Activated naive CD8-positive, alpha-beta T cell treated with anti-CD3 and anti-CD28 coated beads, Interleukin-2, amount 50 U/mL, for 24 hours (primary cell): ENCODE measurements around the gene GIPC3.
"Not testable (repeated sequence)": the region's sequence is repeated elsewhere in the genome, so short reads cannot be mapped to it uniquely, and the experiment has no call there.

Experiments
- ATAC-seq: fragments of 150-1000 bp; cut with Tn5 transposase; one replicate; pipeline ENCODE4 v1.10.0; 2021
- DNase-seq: peaks from one replicate; pipeline ENCODE4 v3.0.0; 2021
- H3K27ac Mint-ChIP-seq: one replicate; pipeline ENCODE4 v1.8.0; 2021; ENCODE audit warnings: mild to moderate bottlenecking, mixed read lengths
- H3K27me3 Mint-ChIP-seq: one replicate; pipeline ENCODE4 v1.8.0; 2021; ENCODE audit warnings: mixed read lengths
- H3K36me3 Mint-ChIP-seq: one replicate; pipeline ENCODE4 v1.8.0; 2021; ENCODE audit warnings: low read depth, mixed read lengths
- H3K4me1 Mint-ChIP-seq: one replicate; pipeline ENCODE4 v1.8.0; 2021; ENCODE audit warnings: mixed read lengths
- H3K4me3 Mint-ChIP-seq: one replicate; pipeline ENCODE4 v1.8.0; 2021; ENCODE audit warnings: mild to moderate bottlenecking, moderate library complexity, mixed read lengths
- H3K9me3 Mint-ChIP-seq: one replicate; pipeline ENCODE4 v1.8.0; 2021; ENCODE audit warnings: mixed read lengths

GIPC3 gene

DNA sequence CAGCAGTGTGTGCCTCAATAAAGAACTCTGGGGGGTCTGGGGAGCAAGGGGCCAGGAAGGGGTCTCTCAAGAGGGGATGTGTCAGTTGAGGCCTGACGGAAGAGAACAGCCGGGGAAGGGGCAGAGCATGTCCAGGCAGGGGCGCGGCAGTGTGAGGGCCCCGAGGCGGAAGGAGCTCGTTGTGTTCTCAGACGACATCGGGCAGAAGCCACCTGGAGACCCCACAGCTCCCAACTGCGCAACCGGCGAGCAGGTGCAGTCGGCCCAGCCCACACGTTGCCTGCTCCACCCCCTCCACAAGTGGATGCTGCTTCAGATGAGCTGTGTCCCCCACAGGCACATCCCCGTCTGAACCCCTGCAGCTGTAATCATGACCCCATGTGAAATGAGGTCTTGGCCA, 36.4 kb downstream of the GIPC3 start:
- Mint-ChIP-seq H3K27me3 (no peaks in the 10 kb centered on the region), H3K4me3 (no peak overlapping the region), H3K36me3 (peaks cover 2% of the 10 kb centered on the region), H3K27ac (no peak overlapping the region), H3K4me1 (peaks cover 37% of the 10 kb centered on the region), H3K9me3 (no peaks in the 10 kb centered on the region)
- DNase-seq (no peak), ATAC-seq (no peak)

DNA sequence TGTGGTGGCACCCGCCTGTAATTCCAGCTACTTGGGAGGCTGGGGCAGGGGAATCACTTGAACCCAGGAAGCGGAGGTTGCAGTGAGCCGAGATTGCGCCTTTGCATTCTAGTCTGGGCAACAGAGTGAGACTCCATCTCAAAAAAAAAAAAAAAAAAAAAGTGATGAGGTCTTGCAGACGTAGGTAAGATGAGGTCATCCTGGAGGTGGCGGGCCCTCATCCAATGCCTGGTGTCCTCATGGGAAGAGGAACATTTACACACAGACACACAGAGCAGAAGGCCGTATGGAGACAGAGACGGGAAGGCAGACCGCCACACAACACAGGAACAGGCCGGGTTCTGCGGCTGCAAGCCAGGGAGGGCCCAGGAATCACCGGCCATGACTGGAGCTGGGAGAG, 36.9 kb downstream of the GIPC3 start:
- no peak overlapping the region for H3K27ac Mint-ChIP-seq

DNA sequence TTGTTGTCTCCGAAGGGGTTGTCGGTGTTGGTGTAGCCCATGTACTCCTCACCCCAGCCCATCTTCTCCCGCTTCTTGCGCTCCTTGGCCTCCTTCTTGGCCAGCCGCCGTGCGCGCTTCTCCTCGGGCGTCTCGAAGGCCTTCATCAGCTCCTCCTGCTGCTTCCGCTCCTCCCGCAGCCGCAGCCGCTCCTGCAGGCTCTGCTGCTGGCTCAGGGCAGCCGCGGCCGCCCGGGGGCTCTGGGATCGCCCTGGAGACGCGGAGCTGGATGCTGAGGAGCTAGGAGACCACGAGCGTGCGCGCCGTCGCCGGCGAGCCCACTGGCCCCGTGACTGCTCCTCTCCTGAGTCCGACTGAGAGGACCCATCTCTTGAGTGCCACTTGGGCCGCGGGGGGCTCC, 38.4 kb downstream of the GIPC3 start:
- Mint-ChIP-seq H3K36me3 (peaks cover 2% of the 10 kb centered on the region), H3K9me3 (no peaks in the 10 kb centered on the region), H3K27ac (no peak overlapping the region), H3K4me1 (peaks cover 32% of the 10 kb centered on the region), H3K27me3 (no peaks in the 10 kb centered on the region), H3K4me3 (no peak overlapping the region)
- DNase-seq = no peak
- no peak for ATAC-seq

More for the DNA sequence above, 36.9 kb downstream of the GIPC3 start:
- peaks cover 2% of the 10 kb centered on the region for H3K36me3 Mint-ChIP-seq
- H3K4me3 Mint-ChIP-seq = no peak overlapping the region
- no peaks in the 10 kb centered on the region for H3K27me3 Mint-ChIP-seq
- H3K9me3 Mint-ChIP-seq = no peaks in the 10 kb centered on the region
- H3K4me1 Mint-ChIP-seq = peaks cover 39% of the 10 kb centered on the region
- DNase-seq (no peak), ATAC-seq (no peak)

DNA sequence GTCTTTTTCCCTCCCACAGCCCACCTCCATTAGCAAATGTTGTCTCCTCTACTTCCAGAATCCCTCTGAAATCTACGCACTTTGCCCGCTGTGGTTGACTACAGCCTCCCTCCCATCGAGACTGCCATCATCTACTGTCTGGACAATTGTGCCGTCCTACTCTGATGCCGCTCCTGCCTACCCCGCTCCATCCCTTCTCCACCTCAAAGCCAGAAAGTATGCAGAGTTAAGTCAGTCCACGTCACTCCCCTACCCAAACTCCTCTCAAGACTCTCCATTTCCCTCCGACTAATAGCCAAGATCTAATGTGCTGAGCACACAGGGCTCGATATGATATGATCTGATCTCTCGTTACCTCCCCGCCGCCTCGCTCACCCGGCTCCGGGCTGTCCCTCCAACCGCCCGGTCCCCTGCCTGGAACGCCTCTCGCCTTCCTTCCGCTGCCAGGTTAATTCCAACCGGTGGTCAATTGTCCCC, 40.8 kb downstream of the GIPC3 start:
- Mint-ChIP-seq H3K9me3 (no peaks in the 10 kb centered on the region), H3K4me3 (peak overlapping the region; percentile 95), H3K27me3 (no peaks in the 10 kb centered on the region), H3K36me3 (peaks cover 2% of the 10 kb centered on the region), H3K27ac (peak overlapping the region; percentile 98), H3K4me1 (peaks cover 32% of the 10 kb centered on the region)
- DNase-seq = no peak
- no peak for ATAC-seq

DNA sequence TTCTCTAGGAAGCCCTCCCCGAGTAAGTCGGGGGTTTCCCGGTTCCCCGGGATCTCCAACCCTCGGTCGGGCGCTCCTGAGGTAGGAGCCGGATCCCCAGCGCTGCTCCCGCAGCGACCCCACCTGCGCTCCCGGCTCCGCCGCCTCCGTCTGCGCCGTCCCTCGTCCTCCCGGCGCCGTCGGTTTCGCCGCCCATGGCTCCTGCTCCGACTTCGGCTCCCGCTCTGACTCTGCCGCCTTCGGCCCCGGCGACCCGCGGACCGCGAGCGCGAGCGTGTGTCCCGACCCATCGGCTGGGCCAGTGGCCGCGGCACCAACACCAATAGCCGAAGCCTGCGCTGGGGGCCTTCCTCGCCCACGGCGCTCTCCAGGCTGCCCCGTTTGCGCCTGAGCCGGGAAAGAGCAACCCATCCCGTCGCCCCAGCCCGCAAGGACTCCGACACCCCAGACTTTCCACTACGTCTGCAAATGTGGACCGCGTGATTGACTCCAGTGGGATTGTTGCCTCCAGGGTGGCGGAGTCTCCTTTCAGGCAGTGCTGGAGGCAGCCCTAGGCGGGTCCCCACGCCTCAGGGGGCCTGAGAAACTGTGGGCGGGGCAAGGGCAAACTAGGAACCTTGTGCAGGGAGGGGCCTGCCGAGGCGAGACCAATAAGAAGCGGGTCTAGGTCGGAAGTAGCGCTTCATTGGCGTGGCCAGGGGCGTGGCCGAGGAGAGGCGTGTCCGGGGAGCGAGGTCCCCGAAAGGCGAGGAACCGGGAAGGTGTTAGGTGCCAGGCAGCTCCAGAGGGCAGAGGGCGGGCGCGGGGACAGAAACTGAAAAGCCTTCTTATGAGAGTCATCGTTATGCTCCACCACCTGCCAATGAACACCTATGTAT, 41.4 kb downstream of the GIPC3 start, which contains the start of gene CACTIN:
Gene CACTIN, minus strand, starts transcription at position 318 of the 878 bp plus-strand sequence. Its CDS starts 28 bp downstream, at position 290.
- H3K36me3 Mint-ChIP-seq = peaks cover 2% of the 10 kb centered on the region

DNA sequence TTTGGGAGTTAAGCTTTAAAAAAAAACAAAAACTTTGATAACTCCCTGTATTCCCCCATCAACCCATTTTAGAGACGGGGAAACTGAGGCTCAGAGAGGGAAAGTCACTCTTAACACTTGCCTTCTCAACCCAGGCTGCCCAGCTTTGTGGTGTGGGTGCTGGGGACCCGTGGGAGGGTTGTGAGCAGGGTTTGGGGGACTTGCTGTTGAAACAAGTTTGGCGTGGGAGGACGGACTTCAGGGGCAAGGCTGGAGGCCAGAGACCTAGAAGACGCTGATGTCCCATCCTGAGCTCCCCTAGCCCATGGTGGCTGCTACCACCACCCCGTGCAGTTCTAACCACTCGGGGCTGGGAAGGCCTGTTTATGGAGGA, 42.1 kb downstream of the GIPC3 start:
- Mint-ChIP-seq H3K9me3 (no peaks in the 10 kb centered on the region), H3K27ac (peak overlapping the region; percentile 98), H3K27me3 (no peaks in the 10 kb centered on the region), H3K36me3 (peaks cover under 1% of the 10 kb centered on the region), H3K4me1 (peaks cover 32% of the 10 kb centered on the region), H3K4me3 (peak overlapping the region; percentile 95)
- no peak for ATAC-seq
- no peak for DNase-seq

More for the DNA sequence above, 41.4 kb downstream of the GIPC3 start, which contains the start of gene CACTIN:
- DNase-seq (peak; percentile 99), ATAC-seq (peak; percentile 93)
- Mint-ChIP-seq H3K27ac (peak within 1 kb of the TSS; percentile 98), H3K4me1 (peaks cover 32% of the 10 kb centered on the region), H3K4me3 (peak within 1 kb of the TSS; percentile 95), H3K9me3 (no peaks in the 10 kb centered on the region), H3K27me3 (no peaks in the 10 kb centered on the region)

DNA sequence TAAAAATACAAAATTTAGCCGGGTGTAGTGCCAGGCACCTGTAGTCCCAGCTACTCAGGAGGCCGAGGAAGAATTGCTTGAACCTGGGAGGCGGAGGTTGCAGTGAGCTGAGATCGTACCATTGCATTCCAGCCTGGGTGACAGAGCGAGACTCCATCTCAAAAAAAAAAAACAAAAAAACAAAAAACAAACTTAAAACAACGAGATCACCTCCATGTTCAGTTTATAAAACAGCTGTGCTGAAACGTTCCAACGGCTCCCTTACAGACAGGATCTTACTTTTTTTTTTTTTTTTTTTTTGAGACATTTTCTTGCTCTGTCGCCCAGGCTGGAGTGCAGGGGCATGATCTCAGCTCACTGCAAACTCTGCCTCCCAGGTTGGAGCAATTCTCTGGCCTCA, 43.5 kb downstream of the GIPC3 start:
- DNase-seq, H3K27me3 Mint-ChIP-seq, ATAC-seq, H3K36me3 Mint-ChIP-seq, H3K27ac Mint-ChIP-seq, H3K4me3 Mint-ChIP-seq, H3K9me3 Mint-ChIP-seq: not testable (repeated sequence)
- peaks cover 32% of the 10 kb centered on the region for H3K4me1 Mint-ChIP-seq

DNA sequence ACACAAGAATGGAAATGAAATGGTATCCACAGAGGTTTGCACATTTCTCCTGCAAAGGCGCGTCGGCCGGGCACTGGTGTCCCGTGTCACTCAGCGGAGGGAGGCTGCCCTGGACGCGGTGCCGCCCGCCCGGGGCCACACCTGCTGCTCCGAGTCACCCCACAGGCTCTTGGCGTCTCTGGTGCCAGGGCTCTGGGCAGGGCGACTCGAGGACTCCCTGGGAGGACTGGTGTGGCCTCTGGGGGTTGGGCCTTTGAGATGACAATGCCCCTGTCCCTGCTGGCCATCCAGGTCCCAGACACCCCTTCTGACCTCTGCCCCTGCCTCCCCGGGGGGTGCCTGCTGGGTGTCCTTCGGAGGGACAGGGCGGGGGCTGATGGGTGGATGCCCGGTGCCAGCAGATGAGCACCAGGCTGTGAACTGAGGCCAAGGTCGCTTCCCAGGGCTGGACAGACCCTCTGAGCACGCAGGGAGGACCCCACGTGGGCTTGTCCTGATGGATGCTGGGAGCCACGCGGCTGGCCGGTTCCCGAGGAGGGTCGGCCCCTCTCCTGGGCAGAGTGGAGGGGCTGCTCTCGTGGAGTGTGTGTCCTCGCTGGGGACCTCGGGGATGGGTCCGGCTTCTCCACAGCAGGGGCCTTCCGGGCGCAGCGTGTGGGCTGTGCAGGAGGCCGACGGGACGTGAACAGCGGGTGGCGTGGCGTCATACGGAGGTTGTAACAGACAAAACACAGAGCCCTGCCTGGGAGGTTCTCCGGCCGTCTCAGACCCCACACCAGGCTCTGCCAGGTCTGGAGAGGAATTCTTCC, 46.0 kb downstream of the GIPC3 start:
- DNase-seq = no peak
- no peaks in the 10 kb centered on the region for H3K36me3 Mint-ChIP-seq
- no peaks in the 10 kb centered on the region for H3K27me3 Mint-ChIP-seq
- H3K4me3 Mint-ChIP-seq = no peak overlapping the region
- no peaks in the 10 kb centered on the region for H3K9me3 Mint-ChIP-seq
- ATAC-seq = no peak
- no peak overlapping the region for H3K27ac Mint-ChIP-seq
- H3K4me1 Mint-ChIP-seq = peaks cover 9% of the 10 kb centered on the region

DNA sequence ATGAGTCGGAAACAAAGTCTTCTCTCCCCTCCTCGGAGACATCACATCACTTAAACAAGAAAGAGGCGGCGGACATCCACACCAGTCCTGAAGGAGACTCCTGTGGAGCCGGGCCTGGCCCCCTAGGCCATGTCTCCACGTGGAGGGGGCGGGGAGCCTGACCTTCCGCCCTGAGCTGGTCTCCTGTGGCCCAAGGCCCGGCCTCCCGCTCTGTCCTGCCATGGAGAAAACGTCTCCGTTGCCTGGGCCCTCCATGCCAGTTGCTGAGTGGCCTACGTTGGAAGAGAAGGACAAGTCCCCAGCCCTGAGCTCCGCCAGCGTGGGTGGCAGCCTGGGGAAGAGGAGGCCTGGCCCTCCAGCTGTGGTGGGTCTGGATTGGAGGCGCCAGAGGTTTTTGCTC, 46.8 kb downstream of the GIPC3 start:
- no peak overlapping the region for H3K4me3 Mint-ChIP-seq
- no peak for ATAC-seq
- H3K27me3 Mint-ChIP-seq = no peaks in the 10 kb centered on the region
- H3K36me3 Mint-ChIP-seq = no peaks in the 10 kb centered on the region
- H3K4me1 Mint-ChIP-seq = peaks cover 3% of the 10 kb centered on the region
- H3K27ac Mint-ChIP-seq = no peak overlapping the region
- no peak for DNase-seq
- no peaks in the 10 kb centered on the region for H3K9me3 Mint-ChIP-seq

DNA sequence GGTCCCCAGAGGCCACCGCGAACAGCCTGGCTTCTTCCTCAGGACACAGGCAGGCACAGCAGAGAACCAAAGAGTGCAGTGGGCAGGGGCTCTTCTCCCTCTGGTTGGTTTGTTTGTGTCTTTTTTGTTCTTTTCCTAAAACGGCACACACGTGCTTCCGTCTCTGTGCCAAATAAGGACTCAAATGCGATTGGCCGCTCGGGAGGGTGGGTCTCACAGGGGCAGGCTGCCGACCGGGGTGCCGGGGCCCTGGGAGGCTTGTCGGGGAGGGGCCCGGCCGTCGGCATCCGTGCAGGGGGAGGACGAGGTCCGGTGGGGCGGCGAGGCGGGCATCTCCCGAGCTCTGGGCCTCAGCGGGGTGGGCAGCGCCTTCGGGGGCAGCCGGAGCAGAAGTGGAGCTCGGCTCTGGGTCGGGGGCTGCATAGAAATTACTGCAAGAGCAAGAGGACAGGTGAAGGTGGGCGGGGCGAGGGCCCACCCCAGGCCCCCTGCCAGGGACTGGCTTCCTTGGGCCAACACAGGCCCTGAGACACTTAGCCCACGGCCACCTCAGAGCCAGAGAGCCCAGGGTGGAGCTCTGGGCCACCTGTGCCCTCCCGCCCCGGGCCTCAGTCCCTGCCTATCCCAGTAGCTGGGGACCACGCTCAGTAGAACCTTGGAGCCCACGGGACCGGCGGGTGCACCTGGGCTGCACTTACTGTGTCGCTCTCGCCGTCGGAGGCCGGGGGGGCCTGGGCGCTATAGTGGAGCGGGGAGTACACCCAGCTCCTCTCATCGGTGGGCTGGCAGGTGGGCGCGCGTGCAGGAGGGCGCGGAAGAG, 47.7 kb downstream of the GIPC3 start:
- peak; percentile 16 for ATAC-seq
- no peak overlapping the region for H3K4me3 Mint-ChIP-seq
- H3K4me1 Mint-ChIP-seq = no peaks in the 10 kb centered on the region
- no peak overlapping the region for H3K27ac Mint-ChIP-seq
- DNase-seq = no peak
- H3K36me3 Mint-ChIP-seq = no peaks in the 10 kb centered on the region
- H3K9me3 Mint-ChIP-seq = no peaks in the 10 kb centered on the region
- H3K27me3 Mint-ChIP-seq = no peaks in the 10 kb centered on the region

DNA sequence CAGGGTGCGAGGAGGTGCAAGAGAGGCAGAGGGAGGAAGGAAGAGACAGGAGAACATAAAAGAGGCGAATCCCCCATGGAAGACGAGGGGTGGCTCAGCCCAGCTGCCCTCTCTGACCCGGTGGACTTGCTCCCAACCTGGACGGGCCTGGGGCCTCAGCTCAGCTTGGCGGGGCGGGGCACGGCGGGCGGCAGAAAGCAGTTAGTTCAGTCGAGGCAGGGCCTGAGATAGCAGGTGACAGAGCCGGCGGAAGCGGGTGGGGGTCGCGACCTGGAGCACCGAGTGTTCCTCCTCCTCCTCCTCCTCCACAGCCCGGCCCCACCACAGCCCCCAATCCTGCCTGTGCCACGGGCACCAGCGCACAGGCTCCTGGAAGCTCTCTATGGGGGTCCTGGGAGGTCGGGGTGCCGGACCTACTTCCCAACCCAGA, 48.3 kb downstream of the GIPC3 start:
- DNase-seq (no peak), ATAC-seq (no peak)
- Mint-ChIP-seq H3K4me1 (no peaks in the 10 kb centered on the region), H3K36me3 (peaks cover 2% of the 10 kb centered on the region), H3K4me3 (no peak overlapping the region), H3K27ac (no peak overlapping the region), H3K27me3 (no peaks in the 10 kb centered on the region), H3K9me3 (no peaks in the 10 kb centered on the region)

DNA sequence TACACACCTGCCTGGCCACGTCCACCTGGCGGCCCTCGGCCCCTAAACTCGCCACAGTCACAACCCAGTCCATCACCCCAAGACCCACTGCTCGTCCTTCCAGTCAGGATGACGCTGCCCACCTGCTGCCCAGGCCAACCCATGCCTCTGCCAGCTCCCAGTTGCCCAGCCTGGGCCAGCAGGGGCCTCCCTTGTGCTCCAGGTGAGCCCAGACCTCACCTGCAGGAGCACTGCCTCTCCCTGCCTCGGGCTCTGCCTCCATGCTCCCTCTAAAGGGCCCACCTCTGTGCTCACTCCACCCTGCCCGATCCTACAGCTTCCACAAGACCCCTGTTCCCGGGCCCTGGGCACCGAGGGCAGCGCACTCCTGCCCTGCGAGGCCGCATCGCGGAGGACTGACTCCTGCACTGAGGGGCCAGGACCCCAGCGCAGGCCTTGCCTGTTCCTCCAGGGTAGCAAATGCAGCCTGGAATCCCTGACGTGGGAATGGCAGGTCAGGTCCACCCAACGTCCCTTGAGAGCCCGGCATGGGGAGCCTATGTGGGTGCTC, 49.3 kb downstream of the GIPC3 start:
- no peak for ATAC-seq
- Mint-ChIP-seq H3K27me3 (no peaks in the 10 kb centered on the region), H3K4me3 (no peak overlapping the region), H3K9me3 (no peaks in the 10 kb centered on the region), H3K27ac (no peak overlapping the region), H3K36me3 (peaks cover 5% of the 10 kb centered on the region), H3K4me1 (no peaks in the 10 kb centered on the region)
- no peak for DNase-seq

DNA sequence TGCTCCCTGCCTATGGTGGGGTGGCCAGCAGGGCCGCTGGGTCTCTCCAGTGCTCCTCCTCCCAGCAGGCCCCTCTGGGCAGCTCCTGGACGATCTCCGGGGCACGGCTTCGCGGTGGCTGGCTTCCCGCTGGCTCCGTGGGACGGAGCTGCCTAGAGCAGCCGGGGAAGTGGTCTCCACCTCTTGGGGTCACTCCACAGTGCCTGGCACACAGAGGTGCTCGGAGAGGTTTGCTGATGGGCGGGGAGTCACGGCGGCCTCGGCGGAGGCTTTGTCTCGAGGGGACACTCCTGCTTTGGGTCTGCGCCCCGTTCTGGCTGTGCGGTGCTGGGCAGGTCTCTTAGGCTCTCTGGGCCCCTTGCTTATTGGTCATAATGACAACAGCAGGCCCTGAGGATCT, 51.2 kb downstream of the GIPC3 start:
- Mint-ChIP-seq H3K9me3 (no peaks in the 10 kb centered on the region), H3K36me3 (peaks cover 5% of the 10 kb centered on the region), H3K27ac (no peak overlapping the region), H3K27me3 (no peaks in the 10 kb centered on the region), H3K4me3 (no peak overlapping the region), H3K4me1 (no peaks in the 10 kb centered on the region)
- DNase-seq = no peak
- ATAC-seq = no peak

DNA sequence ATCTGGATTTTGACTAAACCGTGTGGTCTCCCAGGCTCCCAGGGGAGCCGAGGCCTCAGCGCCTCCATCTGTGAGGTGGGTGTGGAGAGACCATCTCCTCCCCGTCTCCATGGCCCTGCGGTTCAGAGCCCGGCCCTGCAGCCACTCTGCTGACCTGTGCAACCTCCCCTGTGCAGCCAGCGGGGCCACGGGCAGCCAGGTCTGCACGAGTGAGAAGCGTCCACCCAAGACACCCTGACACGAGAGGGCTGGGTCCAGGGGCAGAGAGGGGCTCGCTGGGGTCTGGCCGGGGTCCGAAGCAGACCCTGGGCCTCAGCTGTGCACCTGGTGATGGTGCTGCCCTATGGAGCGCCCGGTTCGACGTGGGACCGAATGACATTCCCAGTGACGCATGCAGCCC, 51.7 kb downstream of the GIPC3 start:
- ATAC-seq (no peak), DNase-seq (no peak)
- H3K36me3 Mint-ChIP-seq = peaks cover 5% of the 10 kb centered on the region
- no peaks in the 10 kb centered on the region for H3K27me3 Mint-ChIP-seq
- no peak overlapping the region for H3K4me3 Mint-ChIP-seq
- no peak overlapping the region for H3K27ac Mint-ChIP-seq
- no peaks in the 10 kb centered on the region for H3K4me1 Mint-ChIP-seq
- H3K9me3 Mint-ChIP-seq = no peaks in the 10 kb centered on the region
